Smooth muscle cell (in vitro differentiated cells): ENCODE results near the gene PDIA5. TPM values are rescaled to one million over a fixed set of nuclear protein-coding genes. Genes with fewer than 3 reads are reported as not detected.

ENCODE experiments used
- DNase-seq: peaks from one replicate; lab custom pipeline; 2025; ENCODE audit not compliant: unreplicated experiment; lab: John Stamatoyannopoulos, UW
- H2AFZ ChIP-seq: fragments of 200-600 bp; sonication (generic); 2 replicates; pipeline ENCODE4 v1.6.0; 2016; ENCODE audit warnings: antibody characterized with exemption, low read depth, mild to moderate bottlenecking
- H3F3A ChIP-seq: fragments of 200-600 bp; sonication (generic); 2 replicates; pipeline ENCODE4 v1.6.0; 2017; ENCODE audit warnings: antibody characterized with exemption, low read depth
- H3K27ac ChIP-seq: fragments of 200-600 bp; sonication (generic); 2 replicates; pipeline ENCODE4 v1.5.1; 2016; ENCODE audit warnings: low read depth, mild to moderate bottlenecking
- H3K27me3 ChIP-seq: fragments of 200-600 bp; sonication (generic); 2 replicates; pipeline ENCODE4 v1.6.1; 2016; ENCODE audit warnings: low read depth, mild to moderate bottlenecking
- H3K36me3 ChIP-seq: fragments of 200-600 bp; sonication (generic); 2 replicates; pipeline ENCODE4 v1.5.1; 2016; ENCODE audit warnings: low read depth
- H3K4me1 ChIP-seq: fragments of 200-600 bp; sonication (generic); 2 replicates; pipeline ENCODE4 v1.5.1; 2016; ENCODE audit warnings: low read depth
- H3K4me2 ChIP-seq: fragments of 200-600 bp; sonication (generic); 2 replicates; pipeline ENCODE4 v1.6.0; 2016; ENCODE audit warnings: mild to moderate bottlenecking
- H3K4me3 ChIP-seq: fragments of 200-600 bp; sonication (generic); 2 replicates; pipeline ENCODE4 v1.5.1; 2016; ENCODE audit warnings: mild to moderate bottlenecking
- H3K79me2 ChIP-seq: fragments of 200-600 bp; sonication (generic); 2 replicates; pipeline ENCODE4 v1.6.0; 2016; ENCODE audit warnings: low read depth, mild to moderate bottlenecking
- H3K9ac ChIP-seq: fragments of 200-600 bp; sonication (generic); 2 replicates; pipeline ENCODE4 v1.6.0; 2016; ENCODE audit warnings: low read depth
- H3K9me3 ChIP-seq: fragments of 200-600 bp; sonication (generic); replicated peaks from 2 replicates; pipeline ENCODE4 v1.5.1; 2016; ENCODE audit warnings: low read depth
- H4K20me1 ChIP-seq: fragments of 200-600 bp; sonication (generic); 2 replicates; pipeline ENCODE4 v1.6.0; 2016; ENCODE audit warnings: low read depth
- CTCF ChIP-seq: fragments of 200-600 bp; sonication (generic); IDR thresholded peaks from 2 replicates; pipeline ENCODE4 v1.5.1; 2017; ENCODE audit warnings: borderline replicate concordance, mild to moderate bottlenecking, antibody characterized with exemption; ENCODE audit not compliant: insufficient read depth, poor library complexity, severe bottlenecking
- WGBS: methylation state at CpG from one replicate; pipeline ENCODE4 v1.1.7; 2016; ENCODE audit warnings: low lambda C conversion rate; 5-methylcytosine and 5-hydroxymethylcytosine counted together
- polyA plus RNA-seq: library from polyadenylated mRNA; unstranded; fragments of >200 nt; fragmentation: Nextera tagmentation; extraction: Ambion mirVana; gene quantifications from 2 replicates; pipeline ENCODE4 v1.2.1, GENCODE V29; 2016
- total RNA-seq: library from RNA; depleted of rRNA; stranded (reverse); fragments of >200 nt; gene quantifications from 2 replicates; pipeline ENCODE4 v1.2.3, GENCODE V29; 2014

PDIA5 gene
- total and polyA plus RNA-seq, 2 experiments from 2014 or later = 65.4 to 102 TPM

DNA sequence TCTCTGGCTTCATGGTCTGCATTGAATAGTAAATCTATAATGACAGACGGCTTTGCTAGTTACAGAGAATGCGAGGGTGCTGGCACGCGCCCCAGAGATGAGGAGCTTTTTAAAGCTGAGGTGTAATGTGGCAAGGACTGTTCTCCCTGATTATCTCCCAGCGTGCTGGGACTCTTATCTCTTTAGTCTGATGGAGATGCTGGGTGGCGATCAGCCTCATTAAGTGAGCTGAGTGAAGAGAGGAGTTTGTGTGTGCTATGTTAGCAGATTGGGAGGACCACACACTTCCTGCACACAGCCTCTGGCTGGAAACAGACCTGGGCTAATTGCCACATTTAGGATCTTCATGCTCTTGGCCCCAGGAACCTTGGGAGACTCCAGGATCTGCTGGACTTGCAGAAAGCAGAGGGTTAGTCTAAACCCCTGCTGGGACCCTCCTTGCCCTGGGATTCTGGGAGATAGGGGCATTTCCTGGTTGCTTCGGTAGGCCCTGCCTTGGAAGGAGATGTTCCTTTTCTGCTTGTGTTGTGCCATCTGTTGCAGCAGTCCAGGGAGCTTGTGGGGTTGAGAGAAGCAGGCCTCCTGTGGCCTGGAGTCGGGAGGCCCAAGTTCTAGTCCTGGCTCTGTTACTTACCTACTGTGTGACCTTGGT lies 15.0 kb downstream of the PDIA5 start:
- peaks cover 97% of the 10 kb centered on the region for H4K20me1 ChIP-seq
- H3K4me3 ChIP-seq = no peak overlapping the region
- peaks cover 86% of the 10 kb centered on the region for H3K79me2 ChIP-seq
- H3K36me3 ChIP-seq = no peaks in the 10 kb centered on the region
- peaks cover 57% of the 10 kb centered on the region for H3K4me1 ChIP-seq
- H3F3A ChIP-seq = peaks cover 20% of the 10 kb centered on the region
- WGBS = 49% methylated on average over 8 of the region's 8 CpGs
- H3K4me2 ChIP-seq = peak overlapping the region; percentile 64
- DNase-seq = no peak
- no peak overlapping the region for H2AFZ ChIP-seq
- peak overlapping the region; percentile 91 for H3K27ac ChIP-seq
- no peaks in the 10 kb centered on the region for H3K27me3 ChIP-seq
- H3K9me3 ChIP-seq = no peaks in the 10 kb centered on the region
- H3K9ac ChIP-seq = no peak overlapping the region
- TF ChIP-seq CTCF = no peak

GRCh38 chr3:123082370-123083065 lies 15.7 kb downstream of the PDIA5 start:
- Histone ChIP-seq H3K27me3 (no peaks in the 10 kb centered on the region), H3K9ac (no peak overlapping the region), H3K36me3 (no peaks in the 10 kb centered on the region), H2AFZ (no peak overlapping the region), H3K79me2 (peaks cover 86% of the 10 kb centered on the region), H3K4me3 (no peak overlapping the region), H3K9me3 (no peaks in the 10 kb centered on the region), H3K4me1 (peaks cover 60% of the 10 kb centered on the region), H3K27ac (peak overlapping the region; percentile 91), H3F3A (peaks cover 18% of the 10 kb centered on the region), H4K20me1 (peaks cover 97% of the 10 kb centered on the region), H3K4me2 (peak overlapping the region; percentile 8)
- no peak for DNase-seq
- TF ChIP-seq CTCF = no peak
- 81% methylated on average over 10 of the region's 10 CpGs for WGBS

DNA sequence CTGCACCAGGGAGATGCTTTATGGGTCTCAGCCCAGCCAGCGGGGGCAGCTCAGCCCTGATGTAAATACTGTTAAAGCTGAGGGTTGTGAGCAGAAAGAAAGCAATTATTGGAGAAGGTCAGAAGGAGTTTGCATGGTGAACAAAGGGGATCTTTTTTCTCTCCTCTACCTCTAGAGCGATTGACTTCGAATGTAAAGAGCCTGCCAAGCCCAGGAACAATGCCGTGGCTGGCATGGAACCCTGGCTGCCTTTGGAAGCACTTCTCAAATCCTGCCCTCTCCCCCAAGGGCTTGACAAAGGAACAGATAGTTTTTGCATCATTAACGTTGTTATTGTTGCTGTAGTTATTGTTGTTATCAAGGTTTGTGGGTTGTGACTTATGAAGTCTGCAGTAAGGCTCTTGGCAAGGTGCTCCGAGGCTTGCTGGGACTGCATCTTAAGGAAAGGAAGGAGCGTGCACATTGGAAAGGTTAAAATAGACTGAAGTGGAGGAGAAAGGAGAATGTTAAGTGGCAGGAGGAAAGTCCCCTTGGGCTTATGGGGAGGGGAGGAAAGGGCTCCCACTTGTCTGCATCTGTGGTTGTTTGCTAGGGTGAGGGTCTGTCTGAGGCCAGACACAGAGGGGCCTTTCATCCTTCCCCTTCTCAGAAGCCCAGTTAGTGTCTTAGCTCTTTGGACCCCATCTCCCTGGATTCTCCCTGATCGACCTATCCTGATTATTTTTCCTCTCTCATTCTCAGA lies 16.7 kb downstream of the PDIA5 start:
- no peaks in the 10 kb centered on the region for H3K9me3 ChIP-seq
- H3K27ac ChIP-seq = no peak overlapping the region
- H3K27me3 ChIP-seq = no peaks in the 10 kb centered on the region
- peaks cover 18% of the 10 kb centered on the region for H3F3A ChIP-seq
- no peaks in the 10 kb centered on the region for H3K36me3 ChIP-seq
- no peak overlapping the region for H3K4me3 ChIP-seq
- H2AFZ ChIP-seq = no peak overlapping the region
- TF ChIP-seq CTCF = no peak
- H3K9ac ChIP-seq = no peak overlapping the region
- WGBS = 84% methylated on average over 8 of the region's 8 CpGs
- peaks cover 86% of the 10 kb centered on the region for H3K79me2 ChIP-seq
- peaks cover 70% of the 10 kb centered on the region for H3K4me1 ChIP-seq
- H3K4me2 ChIP-seq = peak overlapping the region; percentile 69
- DNase-seq = no peak
- peaks cover 97% of the 10 kb centered on the region for H4K20me1 ChIP-seq
